Measurements from ENCODE around the gene CHRNA1. TPM values are rescaled to one million over a fixed set of nuclear protein-coding genes. Genes with fewer than 3 reads are reported as not detected.

Gene CHRNA1
- total RNA-seq, 6 experiments from 2014 or later = 0.14 TPM; not detected in 5

DNA sequence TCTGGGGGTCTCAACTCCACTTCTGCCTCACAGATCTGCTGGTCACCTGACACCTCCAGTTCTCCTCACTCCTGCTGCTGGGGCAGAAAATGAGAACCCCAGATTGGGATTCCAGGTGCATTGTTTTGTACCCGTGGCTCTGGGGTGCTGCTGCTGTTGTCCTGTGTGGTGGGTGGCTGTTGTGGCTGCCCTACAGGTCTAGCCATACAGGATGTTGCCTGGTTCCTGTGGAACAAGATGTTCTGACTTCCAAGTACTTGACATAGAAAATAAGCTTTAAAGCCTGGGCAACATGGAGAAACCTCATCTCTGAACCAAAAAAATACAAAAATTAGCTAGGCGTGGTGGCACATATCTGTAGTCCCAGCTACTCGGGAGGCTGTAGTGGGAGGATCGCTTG is 38.1 kb downstream of the CHRNA1 start:
- H3K36me3 Mint-ChIP-seq (ENCODE audit: low read depth) = no peaks in the 10 kb centered on the region
- DNase-seq = no peak
- no peak overlapping the region for H3K27ac Mint-ChIP-seq
- TF ChIP-seq, protein P1, sequence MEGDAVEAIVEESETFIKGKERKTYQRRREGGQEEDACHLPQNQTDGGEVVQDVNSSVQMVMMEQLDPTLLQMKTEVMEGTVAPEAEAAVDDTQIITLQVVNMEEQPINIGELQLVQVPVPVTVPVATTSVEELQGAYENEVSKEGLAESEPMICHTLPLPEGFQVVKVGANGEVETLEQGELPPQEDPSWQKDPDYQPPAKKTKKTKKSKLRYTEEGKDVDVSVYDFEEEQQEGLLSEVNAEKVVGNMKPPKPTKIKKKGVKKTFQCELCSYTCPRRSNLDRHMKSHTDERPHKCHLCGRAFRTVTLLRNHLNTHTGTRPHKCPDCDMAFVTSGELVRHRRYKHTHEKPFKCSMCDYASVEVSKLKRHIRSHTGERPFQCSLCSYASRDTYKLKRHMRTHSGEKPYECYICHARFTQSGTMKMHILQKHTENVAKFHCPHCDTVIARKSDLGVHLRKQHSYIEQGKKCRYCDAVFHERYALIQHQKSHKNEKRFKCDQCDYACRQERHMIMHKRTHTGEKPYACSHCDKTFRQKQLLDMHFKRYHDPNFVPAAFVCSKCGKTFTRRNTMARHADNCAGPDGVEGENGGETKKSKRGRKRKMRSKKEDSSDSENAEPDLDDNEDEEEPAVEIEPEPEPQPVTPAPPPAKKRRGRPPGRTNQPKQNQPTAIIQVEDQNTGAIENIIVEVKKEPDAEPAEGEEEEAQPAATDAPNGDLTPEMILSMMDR (IDR thresholded peaks at IDR 0.05) = no peak
- no peaks in the 10 kb centered on the region for H3K4me1 Mint-ChIP-seq (ENCODE audit: low read depth)
- peaks cover 58% of the 10 kb centered on the region for H3K27me3 Mint-ChIP-seq (ENCODE audit: insufficient read depth)
- H3K9me3 Mint-ChIP-seq = no peaks in the 10 kb centered on the region
- no peak overlapping the region for H3K4me3 Mint-ChIP-seq

DNA sequence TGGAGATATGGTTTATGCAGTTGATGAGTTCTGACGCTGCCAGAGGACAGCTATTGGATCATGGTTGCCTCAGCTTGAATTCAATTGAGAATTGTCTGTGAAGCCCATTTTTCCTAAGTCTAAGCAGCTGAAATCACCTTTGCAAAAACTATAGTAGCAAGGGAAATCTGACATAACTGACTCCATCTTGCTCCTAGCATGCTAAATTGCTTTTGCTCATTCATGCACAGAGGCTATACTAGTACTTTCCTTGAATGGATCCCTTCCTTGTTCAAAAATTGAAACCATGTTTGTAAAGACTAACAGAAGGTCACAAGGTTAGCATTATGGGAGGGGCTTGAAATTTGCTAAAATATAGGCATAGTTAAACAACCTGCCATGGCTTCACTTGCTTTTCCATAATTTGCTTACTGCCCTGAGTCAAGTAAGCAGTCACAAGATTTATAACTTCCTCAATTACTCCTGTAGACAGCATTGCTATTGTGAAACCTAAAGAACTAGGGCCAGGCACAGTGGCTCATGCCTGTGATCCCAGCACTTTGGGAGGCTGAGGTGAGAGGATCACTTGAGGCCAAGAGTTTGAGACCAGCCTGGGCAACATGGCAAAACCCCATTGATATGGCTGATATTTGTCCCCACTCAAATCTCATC is 41.2 kb downstream of the CHRNA1 start:
- TF ChIP-seq, protein P1 (IDR thresholded peaks at IDR 0.05) = no peak
- Mint-ChIP-seq H3K9me3 (peaks cover 4% of the 10 kb centered on the region; the same call in 1 of the 2 replicates), H3K4me1 (ENCODE audit: low read depth) (no peaks in the 10 kb centered on the region), H3K27me3 (ENCODE audit: insufficient read depth) (peaks cover 35% of the 10 kb centered on the region), H3K4me3 (no peak overlapping the region), H3K27ac (no peak overlapping the region), H3K36me3 (ENCODE audit: low read depth) (no peaks in the 10 kb centered on the region)
- no peak for DNase-seq

DNA sequence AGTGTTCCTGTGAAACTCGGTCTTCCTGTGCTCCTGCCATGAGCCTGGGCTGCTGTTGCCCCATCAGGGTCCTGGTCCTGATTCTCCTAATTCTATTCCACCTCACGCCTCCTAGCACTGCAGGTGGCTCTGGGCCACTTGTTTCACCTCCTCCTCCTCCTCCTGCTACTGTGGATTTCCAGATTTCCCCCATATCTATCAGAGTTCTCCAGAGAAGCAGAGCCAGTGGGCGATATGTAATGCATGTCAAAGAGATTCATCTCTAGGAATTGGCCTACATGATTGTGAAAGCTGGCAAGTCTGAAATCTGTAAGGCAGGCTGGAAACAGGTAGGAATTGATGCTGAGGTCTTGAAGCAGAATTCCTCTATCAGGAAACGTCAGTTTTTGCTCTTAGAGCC is 45.3 kb downstream of the CHRNA1 start:
- peaks cover 4% of the 10 kb centered on the region; the same call in 1 of the 2 replicates for H3K9me3 Mint-ChIP-seq
- no peaks in the 10 kb centered on the region for H3K36me3 Mint-ChIP-seq (ENCODE audit: low read depth)
- no peak overlapping the region for H3K4me3 Mint-ChIP-seq
- DNase-seq = no peak
- TF ChIP-seq, protein P1 (IDR thresholded peaks at IDR 0.05) = no peak
- H3K27ac Mint-ChIP-seq = no peak overlapping the region
- peaks cover 6% of the 10 kb centered on the region; the same call in 1 of the 2 replicates for H3K4me1 Mint-ChIP-seq (ENCODE audit: low read depth)
- H3K27me3 Mint-ChIP-seq (ENCODE audit: insufficient read depth) = peaks cover 28% of the 10 kb centered on the region

DNA sequence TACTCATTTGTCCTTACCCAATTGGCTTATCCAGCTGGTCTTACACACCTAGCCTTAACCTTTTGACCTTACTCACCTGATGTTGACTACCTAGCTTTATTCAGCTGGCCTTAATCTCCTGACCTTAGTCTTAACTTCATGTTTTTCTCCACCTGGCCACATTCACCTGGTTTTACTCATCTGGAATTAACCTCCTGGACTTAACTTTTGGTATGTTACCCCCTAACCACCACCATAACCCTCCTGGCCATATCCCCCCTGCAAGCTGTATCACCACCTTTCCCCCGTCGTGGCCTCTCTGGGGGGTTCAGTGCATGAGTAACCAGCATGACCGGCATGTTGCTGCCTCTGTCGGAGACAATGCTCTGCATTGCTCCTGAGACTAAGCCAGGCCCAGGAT is 45.7 kb downstream of the CHRNA1 start:
- Mint-ChIP-seq H3K27ac (no peak overlapping the region), H3K36me3 (ENCODE audit: low read depth) (no peaks in the 10 kb centered on the region), H3K27me3 (ENCODE audit: insufficient read depth) (peaks cover 24% of the 10 kb centered on the region), H3K4me1 (ENCODE audit: low read depth) (peaks cover 6% of the 10 kb centered on the region; the same call in 1 of the 2 replicates), H3K4me3 (no peak overlapping the region), H3K9me3 (peaks cover 4% of the 10 kb centered on the region; the same call in 1 of the 2 replicates)
- DNase-seq = no peak
- TF ChIP-seq, protein P1 (IDR thresholded peaks at IDR 0.05) = no peak

DNA sequence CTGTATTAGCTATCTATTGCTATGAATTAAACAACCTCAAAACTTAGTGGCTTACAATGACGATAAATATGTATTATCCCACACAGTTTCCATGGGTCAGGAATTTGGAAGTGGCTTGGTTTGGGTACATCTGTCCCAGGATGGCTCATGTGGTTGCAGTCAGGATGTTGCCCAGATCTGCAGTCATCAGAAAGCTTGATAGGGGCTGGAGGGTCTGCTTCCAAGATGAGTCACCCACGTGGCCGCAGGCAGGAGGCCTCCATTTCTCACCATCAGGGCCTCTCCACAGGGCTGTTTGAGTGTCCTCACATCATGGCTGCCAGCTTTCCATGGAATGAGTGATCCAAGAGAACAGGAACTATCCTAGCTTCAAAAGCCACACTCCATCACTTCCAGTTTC is 46.4 kb downstream of the CHRNA1 start:
- DNase-seq = no peak

More for the DNA sequence above, 46.4 kb downstream of the CHRNA1 start:
- Mint-ChIP-seq H3K4me1 (ENCODE audit: low read depth) (peaks cover 6% of the 10 kb centered on the region; the same call in 1 of the 2 replicates), H3K4me3 (no peak overlapping the region), H3K27me3 (ENCODE audit: insufficient read depth) (peaks cover 23% of the 10 kb centered on the region), H3K36me3 (ENCODE audit: low read depth) (no peaks in the 10 kb centered on the region), H3K9me3 (peaks cover 4% of the 10 kb centered on the region; the same call in 1 of the 2 replicates), H3K27ac (no peak overlapping the region)
- TF ChIP-seq, protein P1 (IDR thresholded peaks at IDR 0.05) = no peak

Measured in HFFc6 (cell line).